ENCODE data around the gene RPL18.

Gene RPL18

GRCh38 chr19:48618916-48619691, at the start of gene RPL18, which contains the start of gene SPHK2:
TSS of gene RPL18 (minus strand) at chr19:48619178. CDS start at chr19:48619143, 35 bp downstream.
TSS of gene SPHK2 (plus strand) at chr19:48619506. CDS start at chr19:48620515, 1,009 bp downstream.
- TF ChIP-seq CTCF (IDR thresholded peaks at IDR 0.05): no peak
- no peak for TF ChIP-seq ZFX (IDR thresholded peaks at IDR 0.05; ENCODE audit: borderline replicate concordance)
- H3K27ac ChIP-seq: peak within 1 kb of the TSS; percentile 83

- no peak overlapping the region for H3K27ac ChIP-seq
- TF ChIP-seq CTCF (IDR thresholded peaks at IDR 0.05): no peak
- TF ChIP-seq ZFX (IDR thresholded peaks at IDR 0.05; ENCODE audit: borderline replicate concordance): no peak
Observed at GRCh38 chr19:48668761-48669160, 49.8 kb upstream of the RPL18 start.

- no peak overlapping the region for H3K27ac ChIP-seq
- TF ChIP-seq CTCF (IDR thresholded peaks at IDR 0.05): no peak
- no peak for TF ChIP-seq ZFX (IDR thresholded peaks at IDR 0.05; ENCODE audit: borderline replicate concordance)
Observed at GRCh38 chr19:48668332-48668731, 49.4 kb upstream of the RPL18 start.

GRCh38 chr19:48665786-48666185, 46.8 kb upstream of the RPL18 start:
- TF ChIP-seq ZFX (IDR thresholded peaks at IDR 0.05; ENCODE audit: borderline replicate concordance): no peak
- no peak for TF ChIP-seq CTCF (IDR thresholded peaks at IDR 0.05)
- H3K27ac ChIP-seq: no peak overlapping the region

GRCh38 chr19:48664476-48664875, 45.5 kb upstream of the RPL18 start:
- no peak for TF ChIP-seq ZFX (IDR thresholded peaks at IDR 0.05; ENCODE audit: borderline replicate concordance)
- TF ChIP-seq CTCF (IDR thresholded peaks at IDR 0.05): no peak
- H3K27ac ChIP-seq: no peak overlapping the region

- H3K27ac ChIP-seq: no peak overlapping the region
- TF ChIP-seq CTCF (IDR thresholded peaks at IDR 0.05): no peak
- TF ChIP-seq ZFX (IDR thresholded peaks at IDR 0.05; ENCODE audit: borderline replicate concordance): no peak
Observed at GRCh38 chr19:48663667-48664066, 44.7 kb upstream of the RPL18 start.

DNA sequence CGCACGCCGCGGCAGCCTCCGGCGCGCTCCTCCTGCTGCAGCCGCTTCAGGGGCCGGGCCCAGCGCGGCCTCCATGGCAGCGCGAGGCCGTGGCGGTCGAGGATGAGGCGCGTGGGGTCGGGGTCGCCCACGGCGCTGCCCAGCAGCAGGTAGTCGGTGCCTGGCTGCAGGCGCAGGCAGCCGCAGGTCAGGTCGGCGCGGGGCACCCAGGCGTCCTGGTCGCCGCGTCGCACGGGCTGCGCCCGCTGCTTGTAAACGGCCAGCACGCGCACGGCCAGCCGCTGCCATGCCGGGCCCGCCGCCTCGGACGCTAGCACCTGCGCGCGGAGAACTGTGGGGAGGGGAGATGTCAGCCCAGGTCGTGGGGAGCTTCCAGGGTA, 42.7 kb upstream of the RPL18 start:
- H3K27ac ChIP-seq: peak overlapping the region; percentile 69; the same call in 1 of the 2 replicates
- TF ChIP-seq CTCF (IDR thresholded peaks at IDR 0.05): no peak
- no peak for TF ChIP-seq ZFX (IDR thresholded peaks at IDR 0.05; ENCODE audit: borderline replicate concordance)

Data from 22Rv1 (cell line).